GM12892 (cell line): ENCODE data around the gene DDX10.

Source experiments
- POLR2A ChIP-seq: IDR thresholded peaks from 2 replicates; pipeline ENCODE4 v1.6.1; 2011; ENCODE audit warnings: low read depth, low read length, control low read depth
- POLR2AphosphoS5 ChIP-seq: IDR thresholded peaks from 2 replicates; pipeline ENCODE4 v1.6.1; 2011; ENCODE audit warnings: low read depth, low read length, control low read depth

DNA sequence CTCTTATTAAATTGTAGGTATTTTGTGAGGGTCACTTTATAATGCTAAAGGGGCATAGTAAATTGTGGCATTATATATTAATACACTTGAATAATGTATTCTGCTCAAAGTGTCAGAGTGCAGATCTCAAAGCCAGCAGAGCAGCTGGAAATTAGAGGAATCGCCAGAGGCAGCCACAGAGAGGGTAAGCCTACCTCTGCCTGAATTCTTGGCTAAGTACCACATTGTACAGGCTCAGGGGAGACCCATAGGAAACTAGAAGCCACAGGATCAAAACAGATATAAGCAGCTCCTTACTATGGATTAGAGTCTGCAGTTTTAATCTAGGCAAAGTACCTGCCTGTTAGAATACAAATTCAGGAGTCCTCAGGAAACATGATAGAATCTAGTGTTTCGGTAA lies 249.3 kb downstream of the DDX10 start:
- TF ChIP-seq POLR2A, result no peak
- no peak for TF ChIP-seq POLR2AphosphoS5
